Activated naive CD4-positive, alpha-beta T cell treated with Interleukin-2 at 50 U/mL for 16 hours (primary cell): ENCODE measurements around the gene FAM131C.
"Not testable (repeated sequence)": the region's sequence is repeated elsewhere in the genome, so short reads cannot be mapped to it uniquely, and the experiment has no call there.

ENCODE experiments used
- DNase-seq: peaks from one replicate; pipeline ENCODE4 v3.0.0-alpha.2; 2020

The FAM131C gene

DNA sequence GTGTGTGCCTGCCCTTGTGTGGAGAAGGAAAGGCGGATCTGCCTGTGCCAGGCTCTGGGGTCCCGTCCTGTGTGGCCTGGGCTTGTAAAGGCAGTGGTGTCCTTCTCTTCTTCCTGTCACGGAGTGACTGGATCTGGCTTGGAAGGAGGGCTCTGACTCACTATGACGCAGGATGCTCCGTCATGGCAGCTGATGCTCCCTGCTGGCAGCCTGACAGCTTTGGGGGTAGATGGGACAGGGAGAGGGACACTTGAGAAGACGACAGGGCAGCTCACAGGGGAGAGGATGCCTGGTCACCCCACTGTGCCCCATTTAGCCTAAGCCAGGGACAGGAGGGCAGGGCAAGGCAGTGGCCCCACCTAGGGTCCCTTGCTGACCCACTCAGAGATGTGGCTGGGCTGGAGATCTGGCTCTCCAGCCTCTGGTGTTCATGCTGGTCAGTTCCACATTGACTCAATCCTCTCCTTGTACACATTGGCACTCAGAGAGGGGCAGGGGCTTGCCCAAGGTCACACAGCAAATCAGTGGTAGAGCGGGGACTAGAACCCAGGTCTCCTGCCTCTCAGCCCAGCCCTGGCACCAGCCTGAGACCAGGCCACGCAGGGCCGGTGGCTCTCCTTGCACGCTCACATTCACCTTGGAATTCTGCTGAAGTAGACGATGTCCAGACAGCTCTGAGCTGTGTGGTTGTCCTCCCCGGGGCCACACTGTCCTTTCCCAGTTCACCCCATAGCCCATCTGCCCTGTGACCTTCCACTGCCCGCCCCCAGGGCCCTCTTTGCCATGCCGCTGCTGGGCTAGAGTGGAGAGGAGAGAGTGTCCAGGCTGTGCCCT is 2.8 kb upstream of the FAM131C start:
- DNase-seq, result no peak

DNA sequence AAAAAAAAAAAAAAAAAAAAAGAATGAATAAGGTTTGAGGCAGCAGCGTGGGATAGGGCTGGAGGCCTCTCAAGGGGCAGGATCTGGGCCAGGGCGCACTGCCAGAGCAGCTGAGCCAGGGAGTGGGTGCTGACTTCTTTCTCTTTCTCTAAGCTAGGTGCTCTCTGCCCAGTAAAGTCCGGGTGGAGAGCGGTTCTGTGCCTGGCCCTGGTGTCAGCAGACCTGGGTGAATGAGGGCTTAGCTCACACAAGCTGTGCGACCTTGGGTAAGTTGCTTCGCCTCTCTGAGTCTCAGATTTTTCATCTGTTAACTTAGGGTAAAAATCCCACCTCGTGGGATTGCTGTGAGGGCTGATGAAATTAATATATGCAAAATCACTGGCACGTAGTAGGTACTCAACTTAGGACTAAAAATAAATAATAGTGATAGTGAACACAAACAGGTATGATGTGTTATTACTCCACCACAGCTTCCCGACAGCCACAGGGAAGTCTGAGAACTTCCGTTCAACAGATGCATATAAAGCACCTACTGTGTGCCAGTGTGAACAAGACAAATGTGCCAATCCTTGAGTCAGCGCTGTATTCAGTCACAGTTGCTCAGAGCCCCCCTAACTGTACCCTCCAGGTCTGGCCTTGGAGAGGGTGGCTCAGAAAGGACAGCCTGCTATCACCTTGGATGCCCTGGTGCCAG is 2.0 kb upstream of the FAM131C start:
- DNase-seq, result no peak

DNA sequence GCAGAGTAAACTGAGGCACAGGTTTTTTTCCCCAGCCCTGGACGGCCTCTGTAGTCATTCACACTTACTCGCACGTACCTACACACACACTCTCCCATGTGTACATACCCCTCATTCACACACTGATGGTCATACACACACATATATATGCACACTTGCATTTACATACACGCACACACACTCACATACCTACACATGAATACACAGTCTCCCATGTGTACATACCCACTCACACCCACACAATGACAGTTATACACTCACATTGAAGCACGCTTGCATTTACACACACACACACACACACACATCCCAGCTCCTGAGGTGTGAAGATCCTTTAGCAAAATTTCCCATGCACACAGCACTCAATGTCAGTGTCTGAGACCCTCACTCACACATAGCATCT is 766 bp upstream of the FAM131C start:
- DNase-seq, result no peak

DNA sequence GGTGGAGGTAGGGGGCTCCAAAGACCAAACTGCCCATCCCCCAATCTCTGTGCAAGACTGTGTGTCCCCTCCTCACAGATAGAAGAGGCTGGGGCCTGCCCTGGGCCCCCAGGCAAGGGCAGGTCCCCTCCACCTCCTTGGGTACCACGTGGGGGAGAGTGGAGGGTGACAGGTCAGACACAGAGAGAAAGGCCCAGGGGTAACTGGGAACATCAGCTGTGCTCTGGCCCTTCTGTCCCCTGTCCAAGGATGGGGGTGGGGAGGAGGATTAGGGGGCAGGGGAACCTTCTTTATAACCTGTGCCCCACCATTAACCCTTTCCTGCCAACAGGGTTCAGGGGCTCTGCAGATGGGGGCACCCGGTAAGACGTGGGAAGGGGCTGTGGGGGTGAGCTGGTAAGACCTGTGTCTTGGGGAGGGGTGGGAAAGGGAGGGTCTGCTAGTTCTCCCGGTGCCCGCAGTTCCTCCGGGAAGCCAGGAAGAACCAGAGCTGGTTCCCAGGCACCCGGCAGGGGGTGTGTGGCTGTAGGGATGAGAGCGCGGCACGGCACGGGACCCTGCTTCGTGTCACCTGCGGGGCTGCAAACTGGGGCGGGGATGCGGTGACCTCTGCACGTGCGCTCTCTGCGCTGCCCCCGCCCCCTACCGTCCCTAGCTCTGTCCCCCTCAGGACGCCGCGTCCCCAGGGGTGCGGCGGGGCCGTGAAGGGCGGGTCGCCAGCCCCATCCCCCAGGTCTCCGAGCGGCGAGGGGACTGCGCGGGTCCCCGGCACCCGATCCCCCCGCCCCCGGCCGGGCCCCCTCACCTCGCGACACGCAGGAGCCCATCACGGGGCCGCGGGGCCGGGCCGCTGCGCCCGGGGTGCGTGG is 601 bp downstream of the FAM131C start:
- no peak for DNase-seq

DNA sequence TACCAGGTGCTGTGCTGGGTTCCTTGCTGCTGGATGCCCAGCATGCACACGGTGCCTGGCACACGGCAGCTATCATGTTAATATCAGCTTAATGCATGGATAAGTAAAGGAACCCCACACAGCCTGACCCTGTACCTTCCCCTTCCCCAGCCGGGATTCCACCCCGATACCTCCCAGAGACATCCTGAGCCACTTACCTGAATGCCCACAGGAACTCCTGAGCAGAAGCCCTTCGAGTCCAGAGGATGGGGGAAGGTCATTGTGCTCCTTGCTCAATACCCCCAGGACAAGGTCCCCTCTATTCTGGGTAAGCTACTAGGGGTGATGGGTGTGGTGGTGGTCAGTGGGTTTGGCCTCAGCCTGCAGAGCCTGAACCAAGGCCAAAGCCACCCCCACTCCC is 1.4 kb downstream of the FAM131C start:
- DNase-seq, result no peak

DNA sequence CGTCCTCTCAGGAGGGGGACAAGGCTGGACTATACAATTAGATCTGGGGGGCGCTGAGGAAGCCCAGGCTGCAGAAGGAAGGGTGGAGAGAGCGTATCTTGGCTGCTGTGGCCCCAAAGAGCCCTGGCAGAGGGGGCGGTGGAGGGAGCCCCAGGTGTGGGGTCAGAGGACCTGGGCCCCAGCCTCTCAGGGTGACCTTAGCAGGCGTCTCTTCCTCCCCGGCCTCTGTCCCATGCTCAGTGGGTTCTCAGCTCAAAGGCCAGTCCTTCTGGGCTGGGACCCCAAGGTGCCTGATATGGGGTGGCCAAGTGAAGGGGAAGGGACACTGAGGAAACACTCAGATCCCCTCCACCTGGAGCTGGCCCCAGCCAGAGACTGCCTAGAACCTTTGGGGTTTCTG is 1.8 kb downstream of the FAM131C start:
- DNase-seq, result no peak

DNA sequence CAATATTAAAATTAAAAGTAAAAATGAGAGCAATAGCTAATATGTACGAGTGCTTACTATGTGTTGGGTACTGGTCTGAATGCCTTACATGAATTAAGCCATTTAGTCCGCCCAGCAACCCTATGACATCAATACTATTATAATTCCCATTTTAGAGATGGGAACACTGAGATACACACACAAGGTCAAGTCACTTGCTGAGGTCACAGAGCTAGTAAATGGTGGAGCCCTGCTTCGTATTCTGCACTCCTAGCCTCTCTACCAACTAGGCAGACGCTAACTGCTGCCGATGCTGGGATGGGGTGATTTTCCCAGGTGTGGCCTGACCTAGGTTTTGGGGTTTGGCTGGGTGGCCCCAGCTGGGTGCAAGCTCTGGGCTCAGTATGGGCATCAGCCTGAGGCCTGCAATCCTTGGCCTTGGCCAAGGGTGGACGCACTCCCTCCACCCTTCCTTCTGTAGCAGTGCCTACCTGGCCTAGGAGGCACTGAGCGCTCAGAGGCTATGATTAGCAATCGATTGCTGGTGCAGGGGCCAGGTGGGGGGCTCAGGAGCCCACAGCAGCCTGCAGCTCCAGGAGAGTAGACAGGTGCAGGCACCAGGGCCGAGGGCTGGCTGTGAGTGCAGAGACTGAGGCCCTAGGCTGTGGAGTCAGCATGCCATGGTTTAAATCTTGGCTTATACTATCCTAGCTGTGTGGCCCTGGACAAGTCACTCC is 2.7 kb downstream of the FAM131C start:
- no peak for DNase-seq

DNA sequence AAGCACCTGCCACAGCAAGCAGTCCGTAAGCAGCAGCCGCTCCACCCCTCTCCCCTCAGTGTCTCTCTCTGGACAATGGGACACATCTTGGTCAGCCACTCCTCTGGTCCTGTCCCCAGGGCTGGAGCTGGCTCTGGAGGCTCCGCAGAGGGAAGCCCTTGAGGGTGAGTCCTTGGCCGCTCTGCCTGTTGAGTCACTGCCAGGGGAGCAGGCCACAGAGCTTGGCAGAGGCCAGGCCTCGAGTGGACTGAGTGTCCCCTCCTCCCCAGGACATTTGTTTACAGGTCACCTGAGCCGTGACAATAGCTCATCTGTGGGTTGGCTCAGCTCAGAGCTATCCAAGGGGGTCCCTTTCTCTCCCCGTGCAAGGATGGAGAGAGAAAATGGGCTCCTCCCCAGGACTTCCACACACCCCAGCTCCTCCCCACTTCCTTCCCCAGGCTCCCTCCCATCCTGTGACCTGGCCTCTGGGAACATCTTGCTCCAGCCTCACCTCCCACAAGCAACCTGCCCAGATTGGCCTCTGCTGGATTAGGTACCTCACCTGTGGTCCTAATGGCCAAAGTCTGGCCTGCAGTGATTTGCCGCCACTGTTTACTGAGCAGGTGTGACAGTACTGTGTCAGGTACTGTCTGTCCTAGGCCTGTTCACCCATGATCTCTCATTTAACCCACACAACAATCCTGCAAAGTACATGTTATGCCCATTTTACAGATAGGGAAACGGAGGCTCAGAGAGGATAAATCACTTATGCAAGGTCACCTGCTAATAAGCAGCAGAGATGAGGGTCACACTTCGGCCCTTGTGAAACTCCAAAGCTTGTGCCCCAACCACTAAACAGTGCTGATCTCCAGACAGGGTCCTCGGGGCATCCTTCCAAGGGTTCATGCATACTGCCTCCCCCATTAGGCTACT is 4.8 kb downstream of the FAM131C start:
- DNase-seq, result no peak

DNA sequence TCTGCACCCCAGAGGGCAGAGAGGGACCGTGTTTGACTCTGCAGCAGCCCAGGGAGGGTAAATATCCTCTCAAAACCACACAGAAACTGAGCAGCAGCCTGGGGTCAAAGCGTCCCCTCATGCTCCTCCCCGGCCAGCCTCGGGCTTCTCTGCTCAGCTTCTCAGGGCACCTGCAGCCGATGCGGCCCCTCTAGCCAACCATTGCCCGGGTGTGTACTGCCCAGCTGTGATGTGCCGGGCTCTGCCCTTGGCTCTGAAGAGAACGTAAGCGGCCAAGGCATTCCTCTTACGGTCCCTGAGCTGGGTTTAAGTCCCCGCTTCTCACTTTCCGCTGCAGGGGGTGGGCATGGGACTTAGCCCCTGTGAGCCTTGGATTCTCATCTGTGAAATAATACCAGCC is 5.5 kb downstream of the FAM131C start:
- DNase-seq, result no peak

DNA sequence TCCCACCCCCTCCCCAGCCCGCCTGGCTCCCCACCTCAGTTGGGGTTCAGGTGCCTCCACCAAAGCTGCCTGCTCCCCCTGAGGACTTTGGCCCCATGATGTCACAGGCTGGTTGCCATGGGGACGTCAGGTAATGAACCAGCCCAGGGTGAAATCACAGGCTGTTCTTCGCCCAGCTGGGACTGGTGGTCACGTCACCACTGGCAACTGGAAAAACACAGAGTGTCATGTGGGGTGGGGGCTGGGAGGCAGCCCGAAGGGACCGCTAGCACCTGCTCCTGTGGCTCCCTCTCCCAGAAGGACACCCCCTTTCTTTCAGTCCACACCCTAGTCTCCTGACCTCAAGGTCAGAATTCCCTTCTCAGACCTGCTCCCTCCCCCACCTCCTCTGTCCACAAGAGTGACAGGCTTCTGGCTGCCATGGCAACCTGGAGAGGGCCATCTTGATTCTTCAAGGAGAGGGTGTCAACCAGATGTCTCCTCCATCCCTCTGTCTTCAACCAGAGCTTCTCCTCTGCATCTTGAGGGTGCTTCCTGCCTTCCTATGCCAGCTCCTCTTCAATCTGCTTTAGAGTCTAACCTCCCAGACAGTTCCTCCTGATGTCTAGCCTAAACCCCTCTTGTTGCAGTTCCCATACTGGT is 6.2 kb downstream of the FAM131C start:
- DNase-seq, result no peak

DNA sequence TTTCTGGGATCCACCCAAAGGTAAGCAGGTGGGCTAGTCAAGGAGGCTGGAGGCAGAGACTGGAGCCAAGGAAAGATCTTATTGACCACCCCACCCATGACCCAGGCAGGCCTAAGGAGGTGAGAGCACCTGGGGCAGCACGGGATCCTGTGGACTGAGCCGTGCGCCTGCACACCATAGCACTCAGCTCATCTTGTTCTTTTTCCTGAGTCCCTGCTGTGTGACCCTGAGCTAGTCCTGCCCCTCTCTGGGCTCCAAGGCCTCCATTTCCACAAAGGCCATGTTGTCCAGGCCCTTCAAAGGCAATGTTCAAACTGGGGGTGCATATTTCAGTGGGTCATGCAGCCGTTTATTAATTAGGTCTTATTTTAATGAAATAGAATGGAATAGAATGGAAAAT is 7.2 kb downstream of the FAM131C start:
- no peak for DNase-seq

DNA sequence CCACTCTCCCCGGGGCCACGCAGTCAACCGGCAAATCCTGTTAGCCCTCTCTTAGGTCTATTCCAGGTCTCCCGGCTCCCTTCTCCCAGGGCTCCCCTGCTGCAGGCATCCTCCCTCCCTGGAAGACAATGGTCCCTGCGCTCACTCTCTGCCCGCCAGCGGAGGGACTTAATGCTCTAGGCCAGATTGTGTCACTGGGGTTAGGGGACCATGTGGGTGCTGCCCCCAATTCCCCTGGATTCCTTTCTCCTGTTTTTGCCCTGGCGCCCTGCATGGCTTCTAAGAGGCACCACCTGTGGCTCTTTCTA is 8.2 kb downstream of the FAM131C start:
- DNase-seq, result no peak

DNA sequence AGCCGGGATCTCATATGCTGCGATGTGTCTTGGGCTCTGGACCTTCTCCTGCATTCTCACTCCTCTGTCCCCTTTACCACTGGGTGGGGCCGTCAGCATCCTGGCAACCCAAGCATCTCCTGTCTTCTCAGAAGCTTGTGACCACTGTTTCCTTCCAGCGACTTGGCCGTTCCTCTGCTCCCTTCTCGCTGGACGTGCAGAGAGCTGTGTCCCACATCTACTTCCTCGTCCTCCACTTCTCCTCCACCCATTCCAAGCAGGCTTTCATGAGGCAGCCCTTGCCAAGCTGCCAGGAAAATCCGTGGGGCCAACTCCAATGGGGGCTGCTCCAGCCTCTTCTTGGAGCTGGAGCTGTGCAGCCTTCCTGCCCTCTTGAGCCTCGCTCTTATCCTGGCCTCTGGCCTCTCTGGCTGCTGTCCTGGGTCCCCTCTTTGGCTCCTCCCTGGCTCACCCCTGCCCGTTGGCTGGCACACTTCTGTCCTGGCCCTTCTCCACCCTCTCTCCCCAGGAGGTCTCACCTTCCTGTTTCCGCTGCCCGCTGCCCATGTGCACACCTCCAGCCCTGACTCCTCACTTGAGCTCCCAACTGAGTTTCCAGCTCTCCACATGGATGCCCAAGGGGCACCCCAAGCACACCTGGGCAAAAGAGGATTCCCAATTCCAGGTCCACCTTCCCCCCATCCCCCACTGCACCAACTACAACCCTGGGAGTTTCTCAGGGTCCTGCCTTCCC is 8.7 kb downstream of the FAM131C start:
- DNase-seq, result no peak

DNA sequence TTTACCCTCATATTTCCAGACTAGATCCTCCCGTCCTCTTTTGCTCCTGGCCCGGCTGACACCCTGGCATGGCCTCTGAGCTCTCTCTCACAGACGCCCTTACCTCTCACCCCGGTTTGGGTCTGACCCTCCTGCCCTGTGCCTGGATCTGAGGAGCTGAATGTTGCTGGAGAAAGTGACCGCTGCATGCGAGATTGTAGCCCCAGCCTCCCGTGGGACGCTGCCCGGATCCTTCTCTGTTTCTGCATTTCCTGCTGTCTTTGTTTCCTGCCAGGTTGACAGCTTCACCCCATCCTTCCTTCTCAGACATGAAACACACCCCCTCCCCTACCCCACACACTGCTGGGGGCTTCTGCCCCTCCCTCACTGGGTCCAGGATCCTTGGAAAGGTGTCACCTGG is 9.5 kb downstream of the FAM131C start:
- DNase-seq, result no peak

DNA sequence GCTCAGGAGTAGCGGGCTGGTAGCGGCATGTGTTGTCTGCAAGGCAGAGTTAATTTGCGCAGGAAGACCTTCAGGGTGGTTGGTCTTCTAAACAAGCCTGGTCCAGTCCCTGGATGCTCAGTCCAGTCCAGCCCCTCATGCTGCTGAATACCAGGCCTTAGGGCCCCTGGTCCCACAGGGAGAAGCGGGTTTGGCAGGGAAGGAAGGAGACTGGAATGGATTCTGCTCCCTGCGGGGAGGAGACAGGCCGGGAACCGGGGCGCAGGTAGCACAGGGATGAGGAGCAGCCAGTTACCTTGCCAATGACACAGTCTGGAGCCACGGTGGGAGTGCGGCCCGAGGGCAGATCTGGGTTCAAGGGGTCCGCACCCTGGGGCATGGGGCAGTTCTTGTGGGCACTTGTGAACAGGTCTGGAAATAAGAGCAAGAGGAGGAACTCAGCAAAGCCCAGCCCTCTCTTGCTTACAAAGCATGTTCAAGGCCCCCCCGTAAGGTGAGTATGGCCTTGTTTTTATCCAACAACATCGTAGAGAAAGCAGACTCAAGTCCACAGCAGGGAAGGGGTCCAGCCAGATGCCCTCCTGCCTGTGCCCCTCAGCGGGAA is 10.1 kb downstream of the FAM131C start:
- no peak for DNase-seq

DNA sequence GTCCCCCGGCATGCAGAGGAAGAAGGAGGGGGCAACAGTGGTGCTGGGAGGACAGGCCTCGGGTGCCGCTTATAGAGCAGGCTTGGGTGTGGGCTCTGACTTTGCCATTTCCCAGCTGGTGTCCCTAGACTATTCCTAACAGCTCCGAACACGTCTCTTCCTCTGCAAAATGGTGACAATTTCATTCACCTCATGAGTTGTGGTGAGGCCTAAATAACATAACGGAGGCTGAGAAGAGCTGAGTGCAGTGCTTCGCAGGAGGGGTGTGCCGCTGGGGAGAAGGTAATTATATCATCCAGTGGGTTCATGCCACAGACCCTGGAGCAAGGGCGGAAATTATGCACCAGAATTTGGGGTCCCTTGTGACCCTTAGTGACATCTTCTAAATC is 10.8 kb downstream of the FAM131C start:
- not testable (repeated sequence) for DNase-seq

DNA sequence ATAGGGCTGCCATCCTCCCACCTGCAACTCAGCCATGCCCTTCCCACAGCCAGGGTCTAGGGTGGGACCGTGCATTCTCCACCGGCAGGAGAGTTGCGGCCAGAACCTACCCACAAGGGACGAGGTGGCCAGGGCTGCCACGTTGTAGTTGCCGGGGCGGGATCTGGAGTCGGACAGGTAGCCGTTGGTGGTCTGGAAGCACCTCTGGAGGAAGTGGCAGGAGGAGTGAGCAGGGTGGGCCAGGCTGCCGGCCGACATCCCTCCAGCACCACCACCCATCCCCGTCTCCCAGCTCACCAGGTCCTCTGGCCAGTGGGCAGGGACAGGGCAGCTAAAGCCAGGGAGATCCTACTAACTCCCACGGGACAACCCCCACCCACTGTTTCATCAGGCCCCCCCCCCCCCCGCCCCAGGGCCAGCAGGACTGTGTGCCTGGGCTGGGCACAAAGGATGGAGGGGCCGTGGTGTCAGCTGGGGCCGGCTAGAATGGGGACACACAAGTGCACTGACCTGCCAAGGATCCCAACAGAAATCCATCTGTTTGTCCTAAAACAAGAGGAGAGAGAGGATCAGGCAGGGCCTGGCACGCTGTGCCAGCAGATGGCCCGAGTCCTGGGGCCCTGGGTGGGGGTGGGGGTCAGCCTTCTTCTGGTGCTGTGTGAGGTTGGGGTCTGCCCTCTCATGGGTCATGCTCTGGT is 11.3 kb downstream of the FAM131C start:
- DNase-seq, result not testable (repeated sequence)

DNA sequence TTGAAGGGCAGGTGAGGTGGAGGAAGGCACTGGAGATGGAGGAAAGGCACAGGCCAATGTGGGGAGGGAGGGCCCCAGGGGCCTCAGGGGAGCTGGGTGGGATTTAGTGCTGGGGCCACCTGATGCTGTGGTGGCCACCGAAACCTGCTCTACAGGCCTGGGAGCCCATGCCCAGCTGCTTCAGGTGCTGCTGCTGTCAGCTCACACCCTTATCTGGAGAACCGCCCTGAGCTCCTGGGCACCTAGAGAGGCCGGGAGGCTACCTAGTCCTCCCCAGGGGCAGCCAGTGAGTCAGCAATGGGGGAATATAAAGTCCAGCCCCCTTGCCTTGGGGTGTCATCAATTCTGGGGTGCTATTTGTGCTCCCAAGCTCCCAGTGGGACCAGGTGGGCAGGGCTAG is 12.2 kb downstream of the FAM131C start:
- no peak for DNase-seq

DNA sequence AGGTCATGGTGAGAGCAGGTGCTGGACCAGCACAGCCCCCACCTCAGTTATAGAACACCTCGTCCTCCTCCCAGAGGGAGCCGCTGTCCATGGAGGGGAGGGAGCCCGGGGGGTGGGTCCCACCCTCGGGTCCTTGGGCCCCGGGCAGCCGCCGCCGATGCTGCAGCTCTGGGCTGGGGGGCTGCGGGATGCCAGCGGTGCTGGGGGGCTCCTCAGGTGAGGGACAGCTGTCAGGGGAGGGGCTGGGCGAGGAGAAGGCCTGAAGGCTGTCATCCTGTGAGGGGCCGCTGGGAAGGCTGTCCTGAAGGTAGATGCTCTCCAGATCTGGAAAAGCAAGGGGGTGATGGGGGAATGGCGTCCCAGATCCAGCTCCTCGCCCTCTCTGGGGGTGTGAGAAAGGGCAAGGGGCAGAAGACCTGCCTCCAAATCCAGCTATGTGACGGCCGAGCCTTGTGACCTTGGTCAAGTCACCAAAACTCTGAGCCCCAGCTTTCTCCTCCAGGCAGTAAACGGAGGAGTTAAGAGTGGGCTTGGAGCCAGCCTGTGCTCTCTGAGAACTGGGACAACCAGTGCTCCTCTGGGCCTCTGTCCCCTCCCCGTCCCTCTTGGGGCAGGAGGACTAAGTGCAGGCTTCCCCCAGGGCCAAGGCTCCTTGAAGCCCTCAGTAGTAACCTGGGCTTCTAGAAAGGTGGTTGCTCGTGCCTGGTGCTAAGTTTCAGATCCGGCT is 14.9 kb downstream of the FAM131C start:
- DNase-seq, result not testable (repeated sequence)
